ENCODE data around the gene TCF4.
A peak's percentile ranks its signal among the peaks of the same experiment; 100 is the strongest.

The TCF4 gene

DNA sequence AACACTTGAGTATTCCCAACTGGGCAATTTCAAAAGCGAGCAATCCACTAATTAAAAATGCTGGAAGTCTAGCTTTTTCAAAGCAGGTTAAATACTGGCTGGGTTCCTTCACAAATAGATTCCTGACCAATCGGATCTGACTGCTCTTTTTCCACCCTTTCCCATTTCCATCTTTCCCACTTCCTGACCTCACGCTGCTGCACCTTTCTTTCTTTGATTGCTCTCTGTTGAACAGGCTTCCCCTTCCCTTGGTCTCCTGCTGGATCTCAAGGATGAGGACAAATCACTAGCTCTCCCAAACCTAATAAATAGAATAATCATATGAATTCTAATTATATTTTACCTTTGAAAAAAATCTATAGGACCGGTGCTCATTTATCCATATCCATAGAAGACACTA, 121.2 kb downstream of the TCF4 start:
- H3K27ac ChIP-seq, result no peak overlapping the region
- DNase-seq, result no peak

DNA sequence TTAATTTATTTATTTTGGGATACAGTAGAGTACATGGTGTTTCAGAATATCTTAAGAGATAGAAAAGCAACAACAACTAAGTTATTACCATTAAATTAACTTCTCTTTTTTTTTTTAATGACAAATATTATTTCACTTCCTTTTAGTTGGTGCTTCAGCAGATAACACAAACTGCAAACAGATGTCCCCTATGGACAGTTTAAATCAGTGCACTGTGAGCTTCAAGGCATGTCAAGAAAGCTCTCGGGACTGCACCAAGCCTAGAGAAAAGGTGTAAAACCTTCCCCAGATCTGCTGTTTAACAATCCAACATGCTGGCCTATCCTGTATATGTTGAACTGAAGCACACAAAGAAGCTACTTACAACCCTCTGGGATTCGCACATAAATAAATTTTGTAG, 122.7 kb downstream of the TCF4 start:
- no peak for DNase-seq
- H3K36me3 ChIP-seq, result no peaks in the 10 kb centered on the region
- H3K9me3 ChIP-seq (ENCODE audit: severe bottlenecking), result no peaks in the 10 kb centered on the region
- TF ChIP-seq, protein P1, sequence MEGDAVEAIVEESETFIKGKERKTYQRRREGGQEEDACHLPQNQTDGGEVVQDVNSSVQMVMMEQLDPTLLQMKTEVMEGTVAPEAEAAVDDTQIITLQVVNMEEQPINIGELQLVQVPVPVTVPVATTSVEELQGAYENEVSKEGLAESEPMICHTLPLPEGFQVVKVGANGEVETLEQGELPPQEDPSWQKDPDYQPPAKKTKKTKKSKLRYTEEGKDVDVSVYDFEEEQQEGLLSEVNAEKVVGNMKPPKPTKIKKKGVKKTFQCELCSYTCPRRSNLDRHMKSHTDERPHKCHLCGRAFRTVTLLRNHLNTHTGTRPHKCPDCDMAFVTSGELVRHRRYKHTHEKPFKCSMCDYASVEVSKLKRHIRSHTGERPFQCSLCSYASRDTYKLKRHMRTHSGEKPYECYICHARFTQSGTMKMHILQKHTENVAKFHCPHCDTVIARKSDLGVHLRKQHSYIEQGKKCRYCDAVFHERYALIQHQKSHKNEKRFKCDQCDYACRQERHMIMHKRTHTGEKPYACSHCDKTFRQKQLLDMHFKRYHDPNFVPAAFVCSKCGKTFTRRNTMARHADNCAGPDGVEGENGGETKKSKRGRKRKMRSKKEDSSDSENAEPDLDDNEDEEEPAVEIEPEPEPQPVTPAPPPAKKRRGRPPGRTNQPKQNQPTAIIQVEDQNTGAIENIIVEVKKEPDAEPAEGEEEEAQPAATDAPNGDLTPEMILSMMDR (IDR thresholded peaks at IDR 0.05; ENCODE audit: low read depth, low read length), result no peak
- no peaks in the 10 kb centered on the region for H3K27me3 ChIP-seq (ENCODE audit: insufficient read depth, low read depth, severe bottlenecking)
- no peak overlapping the region for H3K4me3 ChIP-seq (ENCODE audit: low read depth, low read length)
- no peak overlapping the region for H3K27ac ChIP-seq

More for the DNA sequence above, 121.2 kb downstream of the TCF4 start:
- H3K4me3 ChIP-seq (ENCODE audit: low read depth, low read length), result no peak overlapping the region
- no peaks in the 10 kb centered on the region for H3K27me3 ChIP-seq (ENCODE audit: insufficient read depth, low read depth, severe bottlenecking)
- TF ChIP-seq, protein P1 (IDR thresholded peaks at IDR 0.05; ENCODE audit: low read depth, low read length), result no peak
- no peaks in the 10 kb centered on the region for H3K9me3 ChIP-seq (ENCODE audit: severe bottlenecking)
- H3K36me3 ChIP-seq, result no peaks in the 10 kb centered on the region

DNA sequence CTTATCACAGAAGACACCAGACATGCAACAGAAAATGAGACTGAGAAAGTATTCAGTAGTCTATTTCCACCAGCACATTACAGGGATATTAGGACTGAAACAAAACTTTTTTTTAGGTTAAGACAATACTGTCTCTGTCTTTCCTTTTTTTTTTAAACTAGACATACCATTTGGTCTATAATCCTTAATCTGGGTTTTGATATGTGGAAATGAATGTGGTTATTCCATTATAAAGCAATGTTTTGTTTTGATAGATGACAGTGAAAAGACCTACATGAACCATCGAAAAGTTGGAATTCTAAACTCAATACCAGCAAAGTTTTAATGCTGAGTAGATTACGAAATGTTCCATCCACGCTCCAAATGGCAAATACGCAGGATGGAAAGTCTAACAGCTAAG, 123.4 kb downstream of the TCF4 start:
- H3K27ac ChIP-seq, result no peak overlapping the region
- no peak overlapping the region for H3K4me3 ChIP-seq (ENCODE audit: low read depth, low read length)
- TF ChIP-seq, protein P1 (IDR thresholded peaks at IDR 0.05; ENCODE audit: low read depth, low read length), result no peak
- H3K36me3 ChIP-seq, result no peaks in the 10 kb centered on the region
- no peak for DNase-seq
- no peaks in the 10 kb centered on the region for H3K9me3 ChIP-seq (ENCODE audit: severe bottlenecking)
- no peaks in the 10 kb centered on the region for H3K27me3 ChIP-seq (ENCODE audit: insufficient read depth, low read depth, severe bottlenecking)

DNA sequence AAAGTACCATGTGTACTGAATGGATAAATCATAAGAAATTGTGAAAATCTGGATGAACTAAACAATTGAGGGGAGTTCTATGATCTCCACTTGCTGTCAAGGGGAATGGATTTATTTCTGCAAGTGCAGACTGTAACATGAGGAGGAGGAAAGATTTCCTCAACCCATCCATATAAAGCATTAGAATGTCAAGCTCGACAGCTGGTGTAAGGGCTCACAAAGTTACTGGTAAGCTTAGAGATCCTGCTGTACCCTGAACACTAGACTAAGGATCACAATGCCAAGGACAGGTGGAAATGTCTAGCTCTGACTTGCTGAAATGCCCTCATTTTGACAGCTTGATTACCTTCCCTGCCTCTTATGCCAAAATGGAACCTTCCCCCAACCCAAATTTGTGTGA, 125.3 kb downstream of the TCF4 start:
- Histone ChIP-seq H3K36me3 (no peaks in the 10 kb centered on the region), H3K27ac (peak overlapping the region; percentile 55), H3K9me3 (ENCODE audit: severe bottlenecking) (no peaks in the 10 kb centered on the region), H3K27me3 (ENCODE audit: insufficient read depth, low read depth, severe bottlenecking) (no peaks in the 10 kb centered on the region), H3K4me3 (ENCODE audit: low read depth, low read length) (no peak overlapping the region)
- DNase-seq, result peak; percentile 64
- TF ChIP-seq, protein P1 (IDR thresholded peaks at IDR 0.05; ENCODE audit: low read depth, low read length), result no peak

DNA sequence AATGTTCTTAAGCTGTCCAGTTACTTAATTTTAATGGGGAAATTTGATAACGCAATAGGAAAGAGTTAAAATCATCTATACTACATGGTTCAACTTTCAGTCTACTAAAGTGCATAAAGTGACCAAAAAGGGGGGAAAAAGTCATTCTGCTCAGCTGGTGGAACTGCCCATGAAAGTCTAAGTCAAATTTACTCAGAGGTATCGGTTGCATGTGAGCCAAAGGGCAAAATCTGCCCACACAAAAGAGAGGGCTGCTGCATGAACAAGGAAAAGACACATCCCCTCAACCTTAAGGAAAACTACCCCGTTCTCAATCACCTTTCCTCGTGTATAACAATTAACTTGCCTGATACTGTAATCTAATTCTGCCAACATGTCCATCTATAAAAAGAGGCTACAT, 126.1 kb downstream of the TCF4 start:
- TF ChIP-seq, protein P1 (IDR thresholded peaks at IDR 0.05; ENCODE audit: low read depth, low read length), result no peak
- no peak for DNase-seq
- no peaks in the 10 kb centered on the region for H3K27me3 ChIP-seq (ENCODE audit: insufficient read depth, low read depth, severe bottlenecking)
- no peak overlapping the region for H3K27ac ChIP-seq
- no peaks in the 10 kb centered on the region for H3K9me3 ChIP-seq (ENCODE audit: severe bottlenecking)
- no peak overlapping the region for H3K4me3 ChIP-seq (ENCODE audit: low read depth, low read length)
- no peaks in the 10 kb centered on the region for H3K36me3 ChIP-seq

DNA sequence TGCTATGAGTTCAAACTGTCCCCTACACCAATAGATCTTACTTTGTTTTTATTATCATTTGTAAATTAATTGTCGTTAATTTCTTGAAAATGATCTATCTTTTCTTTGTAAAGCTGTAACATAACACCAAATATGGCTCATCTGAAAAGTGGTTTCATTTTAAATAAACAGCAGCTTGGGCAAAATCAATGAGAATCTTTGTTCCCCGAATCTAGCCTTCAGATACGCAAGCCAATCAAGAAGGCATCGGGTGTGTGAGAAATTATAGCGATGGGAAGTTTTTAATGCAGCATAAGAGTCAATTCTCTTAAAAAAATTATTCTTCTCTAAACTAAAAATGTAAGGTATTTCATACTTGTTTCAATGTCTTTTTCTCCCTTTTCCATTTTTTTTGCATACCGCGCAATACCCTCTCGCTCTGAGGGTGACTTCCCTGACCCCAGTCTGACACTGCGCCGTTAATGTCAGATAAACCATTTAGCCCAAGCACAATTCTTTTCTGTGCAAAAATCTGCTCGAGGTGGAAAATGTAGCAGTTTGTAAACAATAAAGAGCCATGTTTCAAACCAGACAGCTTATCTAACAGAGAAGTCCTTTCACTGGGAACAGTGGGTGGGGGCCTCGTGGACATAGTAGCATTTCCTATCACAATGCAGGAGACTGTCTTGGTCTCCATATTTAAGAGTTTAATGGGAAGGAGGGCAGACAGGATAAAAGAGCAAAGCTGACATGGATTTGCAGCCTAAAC, 129.4 kb downstream of the TCF4 start:
- no peaks in the 10 kb centered on the region for H3K36me3 ChIP-seq
- no peak overlapping the region for H3K4me3 ChIP-seq (ENCODE audit: low read depth, low read length)
- no peak for DNase-seq
- TF ChIP-seq, protein P1 (IDR thresholded peaks at IDR 0.05; ENCODE audit: low read depth, low read length), result no peak
- H3K27ac ChIP-seq, result no peak overlapping the region
- H3K9me3 ChIP-seq (ENCODE audit: severe bottlenecking), result no peaks in the 10 kb centered on the region
- no peaks in the 10 kb centered on the region for H3K27me3 ChIP-seq (ENCODE audit: insufficient read depth, low read depth, severe bottlenecking)
